ENCODE results near the gene MACROD2. TPM values are rescaled to one million over a fixed set of nuclear protein-coding genes. Genes with fewer than 3 reads are reported as not detected.

MACROD2 gene
- polyA plus RNA-seq, 2 of the 4 experiments (the other 2 are of a cell fraction) = 0.96 to 1.3 TPM

GRCh38 chr20:15026759-15027158 is 1031.4 kb downstream of the MACROD2 start:
- Histone ChIP-seq H3K4me2 (no peak overlapping the region), H3K4me1 (no peaks in the 10 kb centered on the region), H3K4me3 (no peak overlapping the region), H3K27ac (no peak overlapping the region), H3K9me3 (no peaks in the 10 kb centered on the region)
- TF ChIP-seq ESRRA (IDR thresholded peaks at IDR 0.05; ENCODE audit: borderline replicate concordance, low read length) (no peak), RFX5 (IDR thresholded peaks at IDR 0.05) (no peak), HES2 (IDR thresholded peaks at IDR 0.05) (no peak), CHD2 (IDR thresholded peaks at IDR 0.05; ENCODE audit: low read length, partially characterized antibody) (no peak), MAFK (IDR thresholded peaks at IDR 0.05; ENCODE audit: partially characterized antibody) (no peak), NR3C1 (IDR thresholded peaks at IDR 0.05) (no peak), HOXA7 (CRISPR knock-in tag; IDR thresholded peaks at IDR 0.05) (no peak), CBX8 (IDR thresholded peaks at IDR 0.05) (no peak), MAZ (IDR thresholded peaks at IDR 0.05; ENCODE audit: borderline replicate concordance, low read depth, low read length) (no peak)
- 100% methylated on average over 1 of the region's 1 CpG for WGBS (ENCODE audit: missing lambda C conversion rate)
- DNase-seq (ENCODE audit: low read depth in 1 of 2, low spot score in 1 of 2) = no peak
- no peak for FAIRE-seq
- no peak for ATAC-seq
- CTCF ChIA-PET = no interaction called here
- POLR2A ChIA-PET = no interaction called here

GRCh38 chr20:15030826-15031225 is 1035.5 kb downstream of the MACROD2 start:
- Histone ChIP-seq H3K4me3 (no peak overlapping the region), H3K27ac (no peak overlapping the region), H3K4me1 (no peaks in the 10 kb centered on the region; the same call in 2 of the 3 replicates), H3K9me3 (no peaks in the 10 kb centered on the region), H3K4me2 (no peak overlapping the region)
- no peak for TF ChIP-seq SREBF2 (IDR thresholded peaks at IDR 0.05)
- TF ChIP-seq EHMT2 (IDR thresholded peaks at IDR 0.05; ENCODE audit: low read depth) = no peak
- TF ChIP-seq RFX5 (IDR thresholded peaks at IDR 0.05) = no peak
- TF ChIP-seq NPAS2 (CRISPR knock-in tag; IDR thresholded peaks at IDR 0.05; ENCODE audit: borderline replicate concordance) = no peak
- no peak for TF ChIP-seq USF2 (IDR thresholded peaks at IDR 0.05)
- no peak for TF ChIP-seq MAX (IDR thresholded peaks at IDR 0.05)
- TF ChIP-seq HOXB13 (CRISPR knock-in tag; IDR thresholded peaks at IDR 0.05; ENCODE audit: low read depth) = no peak
- no peak for TF ChIP-seq E2F6 (IDR thresholded peaks at IDR 0.05; ENCODE audit: borderline replicate concordance, low read depth)
- TF ChIP-seq HES2 (IDR thresholded peaks at IDR 0.05) = no peak
- no peak for TF ChIP-seq HOXA7 (CRISPR knock-in tag; IDR thresholded peaks at IDR 0.05)
- no peak for TF ChIP-seq ZSCAN20 (CRISPR knock-in tag; IDR thresholded peaks at IDR 0.05)
- no peak for TF ChIP-seq HDAC2 (IDR thresholded peaks at IDR 0.05)
- TF ChIP-seq RNF2 (IDR thresholded peaks at IDR 0.05; ENCODE audit: borderline replicate concordance, low read depth) = no peak
- no peak for TF ChIP-seq RARB (CRISPR knock-in tag; IDR thresholded peaks at IDR 0.05)
- no peak for TF ChIP-seq CTCF (IDR thresholded peaks at IDR 0.05)
- TF ChIP-seq KDM1A (IDR thresholded peaks at IDR 0.05; ENCODE audit: low read depth) = no peak
- POLR2A ChIA-PET = no interaction called here
- DNase-seq (ENCODE audit: low read depth in 1 of 2, low spot score in 1 of 2) (no peak), FAIRE-seq (no peak), ATAC-seq (no peak)
- WGBS (ENCODE audit: missing lambda C conversion rate) = 85% methylated on average over 14 of the region's 14 CpGs
- CTCF ChIA-PET = no interaction called here

All from A549 (cell line).